Thyroid gland (tissue), 4 donors: ENCODE results near the gene CDCA4. TPM values are rescaled to one million over a fixed set of nuclear protein-coding genes. Genes with fewer than 3 reads are reported as not detected.

Source experiments
- DNase-seq, 2 donors: peaks; one replicate each; pipeline ENCODE4 v3.0.0-alpha.2; 2019
- H3K27ac ChIP-seq, 3 donors: fragments of 200-600 bp; sonication (generic); 1 replicate in 2 of 3; 2 replicates in 1 of 3; pipeline ENCODE4 v1.5.1; 2016 to 2019; ENCODE audit warnings: mild to moderate bottlenecking in 1 of 3, moderate library complexity in 1 of 3
- H3K27me3 ChIP-seq: fragments of 200-600 bp; sonication (generic); one replicate; pipeline ENCODE4 v1.5.1; 2019
- H3K36me3 ChIP-seq, 2 donors: fragments of 200-600 bp; sonication (generic); one replicate each; pipeline ENCODE4 v1.5.1; 2016 to 2019
- H3K4me1 ChIP-seq, 2 donors: fragments of 200-600 bp; sonication (generic); one replicate each; pipeline ENCODE4 v1.5.1; 2017 to 2019
- H3K4me3 ChIP-seq, 3 donors: fragments of 200-600 bp; sonication (generic); replicated peaks in 1 of 3; 1 replicate in 2 of 3; 2 replicates in 1 of 3; pipeline ENCODE4 v1.5.1; 2016; ENCODE audit warnings: mild to moderate bottlenecking in 1 of 3
- H3K9me3 ChIP-seq: fragments of 200-600 bp; sonication (generic); one replicate; pipeline ENCODE4 v1.5.1; 2017
- POLR2A ChIP-seq, 2 donors: fragments of 450-650 bp; IDR thresholded peaks; one replicate each; pipeline ENCODE4 v1.6.1; 2017; ENCODE audit warnings: antibody characterized with exemption in 2 of 2, mild to moderate bottlenecking in 2 of 2, moderate library complexity in 1 of 2
- WGBS, 2 donors: methylation state at CpG; one replicate each; pipeline ENCODE4 v1.1.5; 2017; 5-methylcytosine and 5-hydroxymethylcytosine counted together
- intact Hi-C: fragments of 100-400 bp; cut with DNase I; formaldehyde crosslinking; loops from one replicate; pipeline ENCODE4 v1.15.1; 2023
- total RNA-seq, 4 donors: library from RNA; depleted of rRNA; stranded (reverse); fragments of >200 nt; gene quantifications; one replicate each; pipeline ENCODE4 v1.2.3, GENCODE V29; 2016
- TF ChIP-seq, protein P1 (sequence below), 6 experiments: fragments of 200-600 bp in 3 of 6; fragments of 450-650 bp in 3 of 6; sonication (generic) in 3 of 6; IDR thresholded peaks; one replicate each; pipeline ENCODE4 v1.5.1; 2016 to 2019; ENCODE audit warnings: antibody characterized with exemption in 6 of 6, mild to moderate bottlenecking in 2 of 6, inconsistent platforms in 1 of 6, moderate library complexity in 1 of 6

Gene CDCA4
- total RNA-seq, 4 donors from 2014 or later = 5.8 to 8.1 (median 7.3) TPM

DNA sequence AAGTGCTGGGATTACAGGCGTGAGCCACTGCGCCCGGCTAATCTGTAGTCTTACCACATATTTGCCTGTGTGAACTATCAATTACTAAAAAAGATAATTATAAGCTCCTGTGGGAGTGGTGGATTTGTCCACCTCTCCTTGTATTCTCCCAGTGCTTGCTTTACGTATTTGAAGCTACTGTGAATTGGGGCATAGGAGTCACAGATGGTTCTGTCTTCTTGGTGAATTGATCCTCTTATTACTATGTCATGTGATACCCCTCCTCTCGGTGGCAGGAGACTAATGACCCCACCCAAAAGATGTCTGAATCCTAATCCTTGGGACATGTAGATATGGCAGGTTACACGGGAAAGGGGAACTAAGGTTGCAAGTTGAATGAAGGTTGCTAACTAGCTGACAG lies 32.5 kb upstream of the CDCA4 start:
- Histone ChIP-seq H3K4me1 (peaks cover 0 to 8% of the 10 kb centered on the region in 2 donors), H3K4me3 (no peak overlapping the region), H3K9me3 (no peaks in the 10 kb centered on the region), H3K36me3 (no peaks in the 10 kb centered on the region), H3K27ac (no peak overlapping the region), H3K27me3 (no peaks in the 10 kb centered on the region)
- no peak for DNase-seq
- TF ChIP-seq, protein P1, sequence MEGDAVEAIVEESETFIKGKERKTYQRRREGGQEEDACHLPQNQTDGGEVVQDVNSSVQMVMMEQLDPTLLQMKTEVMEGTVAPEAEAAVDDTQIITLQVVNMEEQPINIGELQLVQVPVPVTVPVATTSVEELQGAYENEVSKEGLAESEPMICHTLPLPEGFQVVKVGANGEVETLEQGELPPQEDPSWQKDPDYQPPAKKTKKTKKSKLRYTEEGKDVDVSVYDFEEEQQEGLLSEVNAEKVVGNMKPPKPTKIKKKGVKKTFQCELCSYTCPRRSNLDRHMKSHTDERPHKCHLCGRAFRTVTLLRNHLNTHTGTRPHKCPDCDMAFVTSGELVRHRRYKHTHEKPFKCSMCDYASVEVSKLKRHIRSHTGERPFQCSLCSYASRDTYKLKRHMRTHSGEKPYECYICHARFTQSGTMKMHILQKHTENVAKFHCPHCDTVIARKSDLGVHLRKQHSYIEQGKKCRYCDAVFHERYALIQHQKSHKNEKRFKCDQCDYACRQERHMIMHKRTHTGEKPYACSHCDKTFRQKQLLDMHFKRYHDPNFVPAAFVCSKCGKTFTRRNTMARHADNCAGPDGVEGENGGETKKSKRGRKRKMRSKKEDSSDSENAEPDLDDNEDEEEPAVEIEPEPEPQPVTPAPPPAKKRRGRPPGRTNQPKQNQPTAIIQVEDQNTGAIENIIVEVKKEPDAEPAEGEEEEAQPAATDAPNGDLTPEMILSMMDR (IDR thresholded peaks at IDR 0.05) = no peak
- no peak for TF ChIP-seq POLR2A (IDR thresholded peaks at IDR 0.05)
- 86% methylated on average over 6 of the region's 6 CpGs for WGBS, 2 donors
- intact Hi-C loops = no loop called here

DNA sequence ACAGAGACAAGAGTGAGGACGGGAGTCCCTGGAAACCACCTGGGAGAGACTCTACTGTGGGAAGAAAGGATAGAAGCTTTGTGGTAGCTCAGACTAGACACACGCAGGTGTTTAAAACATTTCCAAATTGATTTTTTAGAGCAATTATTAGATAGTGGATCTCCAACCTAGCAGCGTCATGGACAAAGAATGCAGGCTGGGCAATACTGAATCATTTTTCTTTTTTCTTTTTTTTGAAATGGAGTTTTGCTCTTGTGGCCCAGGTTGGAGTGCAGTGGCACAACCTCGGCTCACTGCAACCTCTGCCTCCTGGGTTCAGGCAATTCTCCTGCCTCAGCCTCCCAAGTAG lies 31.2 kb upstream of the CDCA4 start:
- Histone ChIP-seq H3K4me3 (no peak overlapping the region), H3K36me3 (no peaks in the 10 kb centered on the region), H3K27me3 (no peaks in the 10 kb centered on the region), H3K4me1 (peaks cover 0 to 8% of the 10 kb centered on the region in 2 donors), H3K27ac (no peak overlapping the region), H3K9me3 (no peaks in the 10 kb centered on the region)
- 90 to 97% methylated on average over 4 of the region's 4 CpGs for WGBS, 2 donors
- no peak for TF ChIP-seq POLR2A (IDR thresholded peaks at IDR 0.05)
- TF ChIP-seq, protein P1 (IDR thresholded peaks at IDR 0.05) = no peak
- intact Hi-C loops = no loop called here
- no peak for DNase-seq

DNA sequence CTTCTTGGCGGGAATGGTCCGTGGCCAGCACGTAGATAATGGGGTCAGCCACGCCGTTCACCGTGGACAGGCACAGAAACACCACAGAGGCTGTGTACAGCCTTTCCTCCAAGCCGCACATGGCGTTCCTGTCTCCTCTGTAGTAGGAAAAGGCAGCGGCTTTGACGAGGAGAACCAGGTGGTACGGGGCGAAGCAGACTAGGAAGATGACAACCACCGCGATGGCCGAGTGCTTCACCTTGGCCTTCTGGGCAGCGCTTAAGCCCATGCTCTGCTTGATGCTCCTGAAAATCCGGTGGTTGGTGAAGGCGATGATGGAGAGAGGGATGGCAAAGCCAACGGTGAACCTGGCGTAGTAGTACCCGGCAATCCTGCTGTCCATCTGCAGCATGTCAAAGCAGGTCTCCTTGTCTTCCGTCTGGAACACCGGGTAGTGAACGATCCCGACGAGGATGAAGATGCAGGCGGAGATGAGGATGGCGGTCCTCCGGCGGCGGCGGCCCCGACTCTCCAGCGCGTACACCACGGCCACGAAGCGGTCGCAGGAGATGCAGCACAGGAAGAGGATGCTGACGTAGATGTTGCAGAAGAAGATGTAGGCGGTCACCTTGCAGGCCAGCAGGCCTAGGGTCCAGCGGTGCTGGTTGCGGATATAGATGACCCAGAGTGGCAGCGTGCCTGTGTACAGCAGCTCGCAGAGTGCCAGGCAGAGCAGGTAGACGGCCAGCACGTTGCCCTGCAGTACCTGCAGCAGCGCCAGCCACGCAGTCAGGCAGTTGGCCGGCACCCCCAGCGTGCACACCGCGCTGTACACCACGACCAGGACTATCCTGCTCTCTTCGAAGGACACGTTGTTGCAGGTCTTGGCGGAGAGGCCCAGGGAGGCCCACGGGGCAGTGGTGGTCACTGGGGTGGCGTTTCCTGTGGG lies 30.6 kb upstream of the CDCA4 start:
- peaks cover 0 to 8% of the 10 kb centered on the region in 2 donors for H3K4me1 ChIP-seq
- intact Hi-C loops = no loop called here
- H3K27me3 ChIP-seq = no peaks in the 10 kb centered on the region
- H3K36me3 ChIP-seq = no peaks in the 10 kb centered on the region
- no peak overlapping the region for H3K27ac ChIP-seq
- TF ChIP-seq, protein P1 (IDR thresholded peaks at IDR 0.05) = no peak
- no peak for TF ChIP-seq POLR2A (IDR thresholded peaks at IDR 0.05)
- no peak overlapping the region for H3K4me3 ChIP-seq
- WGBS, 2 donors = 95 to 96% methylated on average over 50 to 57 of the region's 59 CpGs
- no peaks in the 10 kb centered on the region for H3K9me3 ChIP-seq
- no peak for DNase-seq

DNA sequence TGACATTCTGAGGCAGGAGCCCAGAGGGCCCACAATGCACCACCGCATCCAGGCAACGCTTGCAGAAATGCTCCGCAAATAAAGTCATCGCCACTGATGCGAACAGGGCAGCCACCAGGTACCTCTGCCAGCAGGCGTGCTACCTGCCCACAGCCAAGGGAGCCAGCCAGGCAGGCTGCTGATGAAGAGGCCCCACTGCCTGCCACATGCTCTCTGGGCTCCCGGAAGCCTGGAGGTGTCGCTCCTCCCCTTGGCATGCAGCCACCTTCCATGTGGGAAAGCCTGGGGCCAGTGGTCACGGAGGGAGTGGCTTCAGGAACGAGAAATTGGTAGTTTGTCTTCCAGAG lies 29.6 kb upstream of the CDCA4 start:
- peak; percentile 93 to 94 for DNase-seq
- no peak for TF ChIP-seq POLR2A (IDR thresholded peaks at IDR 0.05)
- TF ChIP-seq, protein P1 (IDR thresholded peaks at IDR 0.05) = no peak
- WGBS, 2 donors = 44% methylated on average over 5 of the region's 10 CpGs; no CpG with 5 or more reads in 1 of the 2 donors
- Histone ChIP-seq H3K4me1 (peaks cover 0 to 12% of the 10 kb centered on the region in 2 donors), H3K4me3 (no peak overlapping the region), H3K9me3 (no peaks in the 10 kb centered on the region), H3K27ac (peak overlapping the region in 1 of 3 donors; percentile 9), H3K27me3 (no peaks in the 10 kb centered on the region), H3K36me3 (no peaks in the 10 kb centered on the region)
- intact Hi-C loops = no loop called here
